Lower lobe of right lung (tissue), 2 donors: ENCODE measurements around the gene SLC6A2. TPM values are rescaled to one million over a fixed set of nuclear protein-coding genes. Genes with fewer than 3 reads are reported as not detected.

ENCODE experiments used
- ATAC-seq, 2 donors: fragments of 200-7000 bp; cut with Tn5 transposase; one replicate each; pipeline ENCODE4 v1.9.1; 2020 to 2022; ENCODE audit warnings: mild to moderate bottlenecking in 2 of 2, moderate library complexity in 2 of 2
- DNase-seq: peaks from one replicate; pipeline ENCODE4 v3.0.0-alpha.2; 2020
- H3K27ac ChIP-seq: fragments of 200-600 bp; one replicate; pipeline ENCODE4 v1.8.0; 2022
- H3K27me3 ChIP-seq: fragments of 200-600 bp; one replicate; pipeline ENCODE4 v1.8.0; 2022; ENCODE audit warnings: low read depth
- H3K36me3 ChIP-seq: fragments of 200-600 bp; one replicate; pipeline ENCODE4 v1.8.0; 2022; ENCODE audit warnings: mild to moderate bottlenecking
- H3K4me1 ChIP-seq: fragments of 200-600 bp; one replicate; pipeline ENCODE4 v1.8.0; 2022
- H3K4me3 ChIP-seq: fragments of 200-600 bp; one replicate; pipeline ENCODE4 v1.8.0; 2022; ENCODE audit warnings: mild to moderate bottlenecking
- H3K9me3 ChIP-seq: fragments of 200-600 bp; one replicate; pipeline ENCODE4 v1.8.0; 2022
- intact Hi-C: fragments of 100-400 bp; cut with DNase I; formaldehyde crosslinking; loops from one replicate; pipeline ENCODE4 v1.11.0; 2022
- total RNA-seq: library from RNA; stranded (reverse); fragmentation: NEBNext Ultra II Directional; extraction: Animal tissue kit (Norgen Biotek cat#: 25700); gene quantifications from one replicate; pipeline ENCODE4 v1.2.1, GENCODE V29; 2021
- TF ChIP-seq, protein P1 (sequence below): fragments of 200-600 bp; IDR thresholded peaks from one replicate; pipeline ENCODE4 v1.8.0; 2022; ENCODE audit warnings: antibody characterized with exemption, mild to moderate bottlenecking
- donor health status: DM: no; HTN: yes; CAD: no; lungs with severe emphysema.

Gene SLC6A2
- total RNA-seq, 1 donor from 2014 or later = not detected

DNA sequence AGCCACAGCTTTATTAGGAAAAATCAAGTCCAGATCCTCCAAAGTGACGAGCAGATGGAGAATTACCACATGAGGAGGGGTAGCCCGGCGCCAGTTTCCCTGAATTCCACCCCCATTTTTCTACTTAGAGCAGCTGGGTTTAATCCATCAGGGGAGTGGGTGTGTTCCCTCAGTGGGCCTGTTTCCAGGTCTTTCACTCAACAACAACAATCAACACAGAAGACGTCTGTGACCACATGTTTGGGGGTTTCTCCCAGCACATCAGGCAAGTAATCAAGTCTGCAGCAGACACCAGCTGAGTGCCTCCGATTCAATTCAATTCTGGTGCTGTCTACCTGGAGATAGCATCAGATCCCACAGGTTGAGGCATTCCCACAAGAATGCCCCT is 6.8 kb downstream of the SLC6A2 start:
- ATAC-seq (no peak), DNase-seq (no peak)
- H3K27ac ChIP-seq = no peak overlapping the region
- no peaks in the 10 kb centered on the region for H3K36me3 ChIP-seq
- H3K9me3 ChIP-seq = no peaks in the 10 kb centered on the region
- no peak overlapping the region for H3K4me3 ChIP-seq
- H3K27me3 ChIP-seq = peaks cover 8% of the 10 kb centered on the region
- H3K4me1 ChIP-seq = no peaks in the 10 kb centered on the region
- TF ChIP-seq, protein P1, sequence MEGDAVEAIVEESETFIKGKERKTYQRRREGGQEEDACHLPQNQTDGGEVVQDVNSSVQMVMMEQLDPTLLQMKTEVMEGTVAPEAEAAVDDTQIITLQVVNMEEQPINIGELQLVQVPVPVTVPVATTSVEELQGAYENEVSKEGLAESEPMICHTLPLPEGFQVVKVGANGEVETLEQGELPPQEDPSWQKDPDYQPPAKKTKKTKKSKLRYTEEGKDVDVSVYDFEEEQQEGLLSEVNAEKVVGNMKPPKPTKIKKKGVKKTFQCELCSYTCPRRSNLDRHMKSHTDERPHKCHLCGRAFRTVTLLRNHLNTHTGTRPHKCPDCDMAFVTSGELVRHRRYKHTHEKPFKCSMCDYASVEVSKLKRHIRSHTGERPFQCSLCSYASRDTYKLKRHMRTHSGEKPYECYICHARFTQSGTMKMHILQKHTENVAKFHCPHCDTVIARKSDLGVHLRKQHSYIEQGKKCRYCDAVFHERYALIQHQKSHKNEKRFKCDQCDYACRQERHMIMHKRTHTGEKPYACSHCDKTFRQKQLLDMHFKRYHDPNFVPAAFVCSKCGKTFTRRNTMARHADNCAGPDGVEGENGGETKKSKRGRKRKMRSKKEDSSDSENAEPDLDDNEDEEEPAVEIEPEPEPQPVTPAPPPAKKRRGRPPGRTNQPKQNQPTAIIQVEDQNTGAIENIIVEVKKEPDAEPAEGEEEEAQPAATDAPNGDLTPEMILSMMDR = no peak
- intact Hi-C loops = no loop called here

DNA sequence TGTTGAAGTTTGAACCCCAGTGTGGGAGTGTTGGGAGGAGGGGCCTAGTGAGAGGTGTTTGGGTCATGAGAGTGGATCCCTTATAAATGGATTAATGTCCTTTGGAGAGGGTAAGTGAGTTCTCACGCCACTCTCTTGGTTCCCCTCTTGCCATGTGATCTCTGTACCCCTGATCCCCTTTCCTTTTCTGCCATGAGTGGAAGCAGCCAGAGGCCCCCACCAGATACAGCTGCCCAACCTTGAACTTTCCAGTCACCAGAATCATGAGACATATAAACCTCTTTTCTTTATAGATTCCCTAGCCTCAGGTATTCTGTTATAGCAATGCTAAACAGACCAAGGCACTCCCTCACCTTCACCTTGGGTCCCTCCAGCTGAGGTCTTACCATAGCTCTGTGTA is 7.4 kb downstream of the SLC6A2 start:
- H3K27me3 ChIP-seq = peaks cover 2% of the 10 kb centered on the region
- no peaks in the 10 kb centered on the region for H3K9me3 ChIP-seq
- no peak overlapping the region for H3K27ac ChIP-seq
- H3K36me3 ChIP-seq = no peaks in the 10 kb centered on the region
- ATAC-seq (no peak), DNase-seq (no peak)
- H3K4me3 ChIP-seq = no peak overlapping the region
- H3K4me1 ChIP-seq = no peaks in the 10 kb centered on the region
- TF ChIP-seq, protein P1 = no peak
- intact Hi-C loops = no loop called here

- DNase-seq (no peak), ATAC-seq (no peak)
- no peak overlapping the region for H3K27ac ChIP-seq
- TF ChIP-seq, protein P1 = no peak
- H3K4me1 ChIP-seq = no peaks in the 10 kb centered on the region
- H3K36me3 ChIP-seq = no peaks in the 10 kb centered on the region
- intact Hi-C loops = no loop called here
- H3K9me3 ChIP-seq = no peaks in the 10 kb centered on the region
- no peaks in the 10 kb centered on the region for H3K27me3 ChIP-seq
- no peak overlapping the region for H3K4me3 ChIP-seq
These were observed 8.2 kb downstream of the SLC6A2 start for GRCh38 chr16:55663765-55664677.

GRCh38 chr16:55664786-55665407 is 9.1 kb downstream of the SLC6A2 start:
- Histone ChIP-seq H3K27me3 (no peaks in the 10 kb centered on the region), H3K36me3 (no peaks in the 10 kb centered on the region), H3K9me3 (no peaks in the 10 kb centered on the region), H3K4me3 (no peak overlapping the region), H3K4me1 (no peaks in the 10 kb centered on the region), H3K27ac (no peak overlapping the region)
- DNase-seq = no peak
- TF ChIP-seq, protein P1 = no peak
- intact Hi-C loops = no loop called here
- no peak for ATAC-seq

- Histone ChIP-seq H3K36me3 (no peaks in the 10 kb centered on the region), H3K27me3 (no peaks in the 10 kb centered on the region), H3K4me1 (no peaks in the 10 kb centered on the region), H3K9me3 (no peaks in the 10 kb centered on the region), H3K4me3 (no peak overlapping the region), H3K27ac (no peak overlapping the region)
- intact Hi-C loops = no loop called here
- TF ChIP-seq, protein P1 = no peak
- no peak for ATAC-seq
- DNase-seq = no peak
These were observed 9.7 kb downstream of the SLC6A2 start for GRCh38 chr16:55665511-55665910.
